ENCODE data around the gene TMEM238. TPM values are rescaled to one million over a fixed set of nuclear protein-coding genes. Genes with fewer than 3 reads are reported as not detected.

Gene TMEM238
- total RNA-seq, 1 experiment from 2014 or later = 1.0 TPM

DNA sequence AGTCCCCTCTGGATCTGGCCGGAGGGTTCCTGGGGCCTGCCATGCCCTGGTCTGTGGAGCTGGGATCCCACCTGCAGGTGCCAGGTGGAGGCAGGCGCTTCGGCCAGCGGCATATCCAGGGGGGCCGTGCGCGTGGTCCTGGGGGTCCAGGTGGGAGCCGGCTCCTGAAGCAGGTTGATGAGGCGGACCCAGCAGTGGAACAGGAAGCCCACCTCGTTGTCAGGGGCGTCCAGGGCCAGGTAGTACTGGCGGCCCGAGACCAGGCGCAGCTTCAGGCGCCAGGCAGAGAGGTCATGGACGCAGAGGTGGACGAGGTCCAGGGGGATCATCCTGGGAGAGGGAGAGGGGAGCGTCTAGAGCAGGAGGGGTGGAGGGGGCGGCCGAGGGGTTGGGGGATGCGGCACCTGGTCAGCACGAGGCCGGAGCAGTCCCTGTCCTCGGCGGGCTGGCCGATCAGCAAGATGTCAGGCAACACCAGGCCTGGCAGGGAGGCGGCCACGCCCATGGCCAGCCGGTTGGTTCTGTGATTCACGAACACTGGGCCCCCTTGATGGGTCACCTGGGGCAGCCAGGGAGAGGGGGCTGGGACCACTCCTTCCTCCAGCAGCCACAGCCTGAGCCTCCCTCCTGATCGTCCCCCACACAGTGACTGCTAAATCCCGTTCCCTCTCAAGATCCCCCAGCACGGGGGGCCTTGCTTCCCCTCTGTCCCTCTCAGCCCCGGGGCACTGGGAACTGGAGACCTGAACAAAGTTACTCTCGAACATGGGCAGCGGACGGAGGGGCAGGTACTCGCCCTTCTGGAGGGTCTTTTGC lies 21.7 kb downstream of the TMEM238 start:
- DNase-seq = peak; percentile 71
- Histone ChIP-seq H3K27me3 (ENCODE audit: control insufficient read depth, insufficient read depth, low read length) (peaks cover under 1% of the 10 kb centered on the region; the same call in 1 of the 2 replicates), H3K4me3 (ENCODE audit: insufficient read depth, low read depth, low read length) (no peak overlapping the region), H3K36me3 (replicated peaks; ENCODE audit: control insufficient read depth, insufficient read depth, low read length) (no peaks in the 10 kb centered on the region)

DNA sequence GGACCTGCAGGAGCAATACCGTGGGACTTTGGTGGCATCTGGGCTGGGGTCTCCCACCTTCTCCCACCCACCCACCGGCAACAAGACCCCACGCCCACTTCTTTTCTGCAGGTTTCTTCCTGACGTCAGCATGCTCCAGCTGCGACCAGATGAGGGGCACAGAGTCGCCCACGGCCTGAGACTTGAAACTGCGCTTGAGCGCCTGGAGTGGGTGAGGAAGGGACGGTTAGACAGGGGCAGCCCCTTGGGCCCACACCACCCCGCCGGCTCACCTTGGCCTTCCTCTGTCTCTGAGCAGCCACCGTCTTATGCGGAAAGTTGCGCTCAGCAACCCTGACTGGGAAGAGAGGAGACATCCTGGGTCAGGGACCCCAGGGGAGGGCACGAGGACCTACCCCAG lies 23.2 kb downstream of the TMEM238 start:
- Histone ChIP-seq H3K36me3 (replicated peaks; ENCODE audit: control insufficient read depth, insufficient read depth, low read length) (no peaks in the 10 kb centered on the region), H3K27me3 (ENCODE audit: control insufficient read depth, insufficient read depth, low read length) (peaks cover 6% of the 10 kb centered on the region), H3K4me3 (ENCODE audit: insufficient read depth, low read depth, low read length) (no peak overlapping the region)
- DNase-seq = peak; percentile 43

DNA sequence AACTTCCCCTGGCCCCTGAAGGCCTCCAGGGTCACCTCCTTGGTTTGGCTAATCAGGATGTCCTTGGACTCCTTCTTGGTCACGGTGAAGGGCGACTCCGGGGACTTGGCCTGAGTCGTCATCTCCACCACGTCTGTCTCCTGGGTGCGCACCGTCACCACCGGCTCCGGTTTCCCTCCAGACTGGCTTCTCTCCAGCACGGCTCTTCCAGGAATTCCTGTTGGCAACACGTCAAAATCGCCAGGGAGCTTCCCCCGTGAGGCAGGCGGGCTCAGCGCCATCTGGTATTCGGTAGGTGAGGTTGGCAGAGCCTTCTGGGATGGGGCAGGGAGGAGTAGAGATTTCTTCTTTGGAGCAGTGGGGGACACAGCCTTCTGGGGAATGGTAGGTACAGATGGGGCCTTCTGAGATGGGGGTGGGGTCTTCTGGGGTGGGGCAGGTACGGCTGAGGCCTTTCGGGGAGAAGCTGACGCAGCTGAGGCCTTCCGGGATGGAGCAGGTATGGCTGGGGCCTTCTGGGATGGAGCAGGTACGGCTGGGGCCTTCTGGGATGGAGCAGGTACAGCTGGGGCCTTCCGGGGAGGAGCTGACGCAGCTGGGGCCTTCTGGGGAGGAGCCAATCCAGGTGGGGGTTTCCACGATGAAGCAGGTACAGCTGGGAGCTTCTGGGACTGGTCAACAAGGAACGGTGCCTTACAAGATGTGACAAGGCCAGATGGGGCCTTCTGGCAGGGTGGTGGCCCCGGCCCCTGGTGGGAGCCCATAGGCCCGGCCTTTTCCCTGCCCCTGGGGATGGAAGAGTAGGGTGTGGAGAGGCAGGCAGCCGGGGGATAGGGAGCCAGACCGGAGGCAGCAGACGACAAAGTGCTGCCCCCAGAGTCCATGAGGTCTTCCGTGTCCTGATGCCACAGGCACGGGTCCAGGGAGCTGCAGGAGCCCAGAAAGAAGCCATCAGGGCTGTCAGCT lies 24.9 kb downstream of the TMEM238 start:
- no peak overlapping the region for H3K4me3 ChIP-seq (ENCODE audit: insufficient read depth, low read depth, low read length)
- peaks cover 22% of the 10 kb centered on the region for H3K27me3 ChIP-seq (ENCODE audit: control insufficient read depth, insufficient read depth, low read length)
- DNase-seq = peak; percentile 64
- no peaks in the 10 kb centered on the region for H3K36me3 ChIP-seq (replicated peaks; ENCODE audit: control insufficient read depth, insufficient read depth, low read length)

DNA sequence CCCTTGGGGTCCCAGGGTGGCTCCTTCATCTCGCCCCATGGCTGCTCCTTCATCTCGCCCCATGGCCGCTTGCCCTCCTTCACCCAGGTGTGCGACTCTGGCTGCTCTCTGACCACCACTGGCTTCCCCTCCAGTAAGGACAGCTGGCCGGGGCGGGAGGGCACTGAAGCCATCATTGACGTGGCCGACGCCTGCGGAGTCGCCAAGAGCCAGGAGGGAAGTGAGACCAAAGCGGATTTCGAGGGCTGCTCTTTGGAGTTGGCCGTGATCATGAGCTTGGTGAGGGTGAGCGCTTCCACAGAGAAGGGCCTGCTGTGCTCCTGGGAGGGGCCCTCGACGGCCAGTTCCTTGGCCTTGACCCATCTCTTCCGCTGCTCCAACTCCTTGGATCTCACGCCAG lies 25.6 kb downstream of the TMEM238 start:
- H3K4me3 ChIP-seq (ENCODE audit: insufficient read depth, low read depth, low read length) = no peak overlapping the region
- DNase-seq = peak; percentile 39
- H3K36me3 ChIP-seq (replicated peaks; ENCODE audit: control insufficient read depth, insufficient read depth, low read length) = no peaks in the 10 kb centered on the region
- H3K27me3 ChIP-seq (ENCODE audit: control insufficient read depth, insufficient read depth, low read length) = peaks cover 28% of the 10 kb centered on the region

DNA sequence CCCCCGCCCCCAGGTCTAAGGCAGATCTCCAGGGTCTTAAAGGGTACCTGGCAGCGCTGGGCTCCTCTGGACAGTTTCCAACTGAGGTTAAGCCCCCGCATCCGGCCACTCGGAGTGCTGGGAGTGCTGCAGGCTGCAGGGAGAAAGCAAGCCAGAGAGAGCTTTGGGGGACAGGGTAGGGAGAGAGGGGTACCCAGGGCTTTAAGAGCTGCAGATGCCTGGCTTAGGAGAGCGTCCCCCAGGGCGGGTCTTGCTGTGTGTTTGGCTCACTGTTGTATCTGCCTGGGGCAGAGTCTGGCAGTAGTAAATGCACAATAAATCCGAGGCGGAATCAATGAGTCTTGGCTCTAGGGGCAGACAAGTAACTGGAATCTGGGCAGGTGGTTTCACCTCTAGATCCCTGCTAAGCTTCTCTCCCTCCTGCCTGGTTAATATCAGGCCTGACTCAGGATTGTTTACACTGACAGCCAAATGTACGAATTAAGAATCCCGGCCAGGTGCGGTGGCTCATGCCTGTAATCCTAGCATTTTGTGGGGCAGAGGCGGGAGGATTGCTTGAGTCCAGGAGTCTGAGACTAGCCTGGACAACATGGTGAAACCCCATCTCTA lies 28.8 kb downstream of the TMEM238 start:
- H3K27me3 ChIP-seq (ENCODE audit: control insufficient read depth, insufficient read depth, low read length) = peaks cover 52% of the 10 kb centered on the region

DNA sequence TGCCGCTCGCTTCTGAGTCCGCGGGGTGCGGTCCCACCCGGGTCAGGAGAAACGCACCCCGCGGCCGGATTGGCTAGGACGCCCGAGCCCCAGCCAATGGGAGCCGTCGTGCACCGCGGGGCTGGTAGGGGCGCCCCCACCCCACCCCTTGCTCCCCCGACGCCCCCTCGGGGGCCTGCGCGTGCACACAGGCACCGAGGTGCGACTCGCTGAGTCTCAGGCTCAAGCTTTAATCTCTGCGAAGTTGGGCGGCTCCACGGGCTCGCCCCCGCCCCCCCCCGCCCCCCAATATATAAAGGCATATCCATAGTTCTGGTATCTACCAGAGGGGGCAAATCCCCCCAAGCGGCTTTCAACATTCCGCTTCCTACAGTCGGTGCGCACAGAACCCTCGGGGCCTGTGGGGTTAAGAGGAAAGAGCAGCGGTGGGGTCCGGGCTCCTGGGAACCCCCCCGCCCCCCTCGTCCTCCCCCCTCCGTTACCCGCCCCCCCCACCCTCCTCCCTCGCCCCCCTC lies 29.3 kb downstream of the TMEM238 start, which contains the start of gene COX6B2:
COX6B2 (minus strand) TSS at position 22 of the 515 bp plus-strand sequence. CDS start 198 bp downstream, outside the sequence.
- Histone ChIP-seq H3K4me3 (ENCODE audit: insufficient read depth, low read depth, low read length) (peak within 1 kb of the TSS; percentile 54), H3K27me3 (ENCODE audit: control insufficient read depth, insufficient read depth, low read length) (peaks cover 52% of the 10 kb centered on the region), H3K36me3 (replicated peaks; ENCODE audit: control insufficient read depth, insufficient read depth, low read length) (no peaks in the 10 kb centered on the region)
- DNase-seq = peak; percentile 93

More for the DNA sequence above, 28.8 kb downstream of the TMEM238 start:
- Histone ChIP-seq H3K36me3 (replicated peaks; ENCODE audit: control insufficient read depth, insufficient read depth, low read length) (no peaks in the 10 kb centered on the region), H3K4me3 (ENCODE audit: insufficient read depth, low read depth, low read length) (no peak overlapping the region)
- no peak for DNase-seq

DNA sequence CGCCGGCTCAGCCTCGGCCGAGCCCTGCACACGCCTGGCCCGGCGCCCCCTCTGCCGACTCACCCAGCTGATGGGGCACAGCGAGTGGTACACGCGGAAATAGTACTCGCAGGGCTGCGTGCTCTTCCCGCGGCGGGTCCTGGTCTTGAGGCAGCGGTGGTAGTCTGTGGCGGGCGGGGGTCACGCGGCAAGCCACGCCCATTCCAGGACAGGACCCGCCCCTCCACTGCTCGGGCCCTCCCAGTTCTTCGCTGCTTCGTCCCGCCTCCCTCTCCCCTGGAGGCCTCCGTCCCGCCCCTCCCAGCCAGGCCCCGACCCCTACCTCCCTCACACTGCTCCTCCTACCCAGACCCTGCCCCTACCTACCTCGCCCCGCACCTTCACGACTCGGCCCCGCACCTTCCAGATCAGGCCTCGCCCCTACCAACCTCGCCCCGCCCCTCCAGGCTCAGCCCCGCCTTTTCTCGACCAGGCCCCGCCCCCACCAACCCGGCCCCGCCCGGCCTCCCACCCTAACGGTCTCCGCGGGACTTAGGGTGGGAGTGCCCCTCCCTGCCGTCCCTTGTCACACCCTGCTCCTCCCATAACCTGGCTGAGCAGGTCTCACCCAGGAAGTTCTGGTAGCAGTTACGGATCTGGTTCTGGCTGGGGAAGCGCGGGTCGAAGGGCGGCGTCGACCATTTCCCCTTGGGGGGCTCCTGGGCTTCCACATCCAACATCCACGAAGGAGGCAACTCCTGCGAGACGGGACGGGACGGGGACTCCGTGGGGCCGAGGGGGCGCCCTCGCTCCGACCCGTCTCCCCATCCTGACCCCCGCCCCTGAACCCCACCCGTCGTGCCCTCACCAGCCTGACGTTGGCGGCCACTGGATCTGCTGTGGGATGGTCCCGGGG lies 30.0 kb downstream of the TMEM238 start:
- H3K27me3 ChIP-seq (ENCODE audit: control insufficient read depth, insufficient read depth, low read length) = peaks cover 52% of the 10 kb centered on the region

DNA sequence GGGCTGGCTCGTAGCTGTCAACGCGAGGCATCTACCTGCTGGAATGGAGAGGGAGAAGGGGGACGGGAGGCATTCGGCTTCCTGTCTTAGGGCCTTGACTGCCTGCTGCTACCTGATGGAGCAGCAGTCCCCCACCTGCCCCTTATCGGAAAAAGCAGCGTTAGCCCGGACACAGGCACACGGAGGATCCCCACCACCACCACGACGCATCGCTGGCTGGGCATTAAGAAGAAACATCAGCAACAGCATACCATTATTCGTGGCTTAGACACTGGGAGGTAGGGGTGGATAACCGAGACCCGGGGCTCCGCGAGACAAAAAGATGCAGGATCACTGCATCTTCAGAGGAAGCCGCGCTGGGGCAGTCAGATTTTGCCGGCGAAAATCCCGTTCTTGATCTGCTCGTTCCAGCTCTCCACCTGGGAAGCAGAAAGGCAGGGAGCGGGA lies 30.7 kb downstream of the TMEM238 start:
- no peak for DNase-seq
- peaks cover 52% of the 10 kb centered on the region for H3K27me3 ChIP-seq (ENCODE audit: control insufficient read depth, insufficient read depth, low read length)
- H3K4me3 ChIP-seq (ENCODE audit: insufficient read depth, low read depth, low read length) = peak overlapping the region; percentile 54

More for the DNA sequence above, 30.0 kb downstream of the TMEM238 start:
- peak overlapping the region; percentile 54 for H3K4me3 ChIP-seq (ENCODE audit: insufficient read depth, low read depth, low read length)
- no peaks in the 10 kb centered on the region for H3K36me3 ChIP-seq (replicated peaks; ENCODE audit: control insufficient read depth, insufficient read depth, low read length)
- DNase-seq = peak; percentile 99

DNA sequence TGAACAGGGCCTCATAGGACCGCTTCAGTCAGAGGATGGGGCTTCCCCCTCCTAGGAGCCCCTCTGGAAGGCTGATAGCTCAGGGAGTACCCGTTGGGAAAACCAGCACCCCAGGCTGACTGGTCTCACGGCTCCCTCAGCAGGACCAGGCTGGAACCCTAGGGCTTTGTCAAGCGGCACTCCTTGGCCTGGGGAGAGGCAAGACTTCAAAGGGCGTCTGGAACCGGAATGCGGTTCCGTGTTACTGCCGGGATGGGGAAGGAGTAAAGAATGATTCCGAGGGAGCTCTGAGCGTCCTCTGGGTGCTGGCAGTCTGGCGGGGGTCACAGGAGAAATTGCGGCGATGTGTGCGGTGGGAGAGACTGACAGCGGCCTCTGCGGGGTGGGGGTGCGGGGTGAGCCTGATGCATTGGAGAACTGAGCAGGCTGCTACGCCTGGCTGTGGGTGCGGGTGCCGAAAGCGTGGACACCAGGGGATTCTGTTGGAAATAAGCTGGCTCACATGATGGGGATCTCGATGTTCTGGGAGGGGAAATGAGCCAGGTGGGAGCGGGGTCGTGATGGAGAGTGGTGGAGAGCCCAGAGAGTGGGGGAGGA lies 31.4 kb downstream of the TMEM238 start:
- no peaks in the 10 kb centered on the region for H3K36me3 ChIP-seq (replicated peaks; ENCODE audit: control insufficient read depth, insufficient read depth, low read length)
- H3K4me3 ChIP-seq (ENCODE audit: insufficient read depth, low read depth, low read length) = no peak overlapping the region
- peak; percentile 43 for DNase-seq
- H3K27me3 ChIP-seq (ENCODE audit: control insufficient read depth, insufficient read depth, low read length) = peaks cover 52% of the 10 kb centered on the region

More for the DNA sequence above, 30.7 kb downstream of the TMEM238 start:
- H3K36me3 ChIP-seq (replicated peaks; ENCODE audit: control insufficient read depth, insufficient read depth, low read length) = no peaks in the 10 kb centered on the region

DNA sequence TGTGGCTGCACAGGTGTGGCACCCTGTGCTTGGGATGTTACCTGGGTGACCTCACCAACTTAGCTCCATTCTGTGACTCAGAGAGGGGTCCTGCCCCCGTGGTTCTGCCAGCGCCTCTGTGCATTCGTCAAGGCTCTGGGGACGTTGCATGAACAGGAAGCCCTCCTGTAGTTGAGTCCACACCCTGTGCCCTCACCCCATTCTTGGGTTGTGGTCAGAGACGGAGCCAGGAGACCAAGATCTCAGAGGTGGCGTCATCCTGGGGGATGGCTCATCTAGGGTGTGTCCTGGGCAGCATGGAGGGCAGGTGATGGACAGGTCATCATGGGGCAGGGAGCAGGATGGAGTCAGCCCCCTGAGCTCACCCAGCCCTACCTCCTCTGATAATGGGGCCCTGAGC lies 32.1 kb downstream of the TMEM238 start:
- Histone ChIP-seq H3K27me3 (ENCODE audit: control insufficient read depth, insufficient read depth, low read length) (peaks cover 50% of the 10 kb centered on the region), H3K36me3 (replicated peaks; ENCODE audit: control insufficient read depth, insufficient read depth, low read length) (peaks cover 1% of the 10 kb centered on the region; the same call in 1 of the 2 replicates)

DNA sequence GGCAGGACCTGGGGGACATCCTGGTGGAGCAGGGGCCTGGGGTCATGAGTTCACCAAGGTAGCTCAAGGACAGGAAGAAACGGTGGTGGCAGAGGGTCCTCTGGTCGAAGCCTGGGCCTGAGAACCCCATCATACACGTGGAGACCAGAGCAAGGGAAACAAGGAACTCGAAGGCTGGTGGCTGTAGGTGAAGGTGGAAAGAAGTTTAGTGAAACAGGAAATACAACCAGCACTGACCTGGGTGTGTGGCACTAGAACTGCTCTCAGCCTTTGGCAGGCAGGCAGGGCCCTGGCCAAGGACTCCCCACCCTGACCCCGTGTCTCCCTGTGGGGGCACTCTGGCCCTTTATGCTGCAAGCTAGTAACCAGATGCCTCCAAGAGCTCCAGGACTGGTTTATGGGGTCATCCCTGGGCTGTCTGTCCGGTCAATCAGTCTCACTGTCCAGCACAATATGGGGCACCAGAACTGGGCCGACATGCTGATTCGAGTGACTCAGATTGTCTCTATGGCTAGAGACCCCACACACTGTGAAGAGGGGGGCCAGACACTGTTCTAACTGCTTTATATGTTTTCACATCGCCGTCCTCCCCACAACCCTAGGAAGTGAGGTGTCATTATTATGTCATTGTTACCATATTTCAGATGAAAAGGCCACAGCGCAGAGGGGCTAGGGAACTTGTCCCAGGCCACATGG lies 33.3 kb downstream of the TMEM238 start:
- H3K4me3 ChIP-seq (ENCODE audit: insufficient read depth, low read depth, low read length) = no peak overlapping the region
- H3K27me3 ChIP-seq (ENCODE audit: control insufficient read depth, insufficient read depth, low read length) = peaks cover 45% of the 10 kb centered on the region
- DNase-seq = peak; percentile 43
- H3K36me3 ChIP-seq (replicated peaks; ENCODE audit: control insufficient read depth, insufficient read depth, low read length) = peaks cover 1% of the 10 kb centered on the region

More for the DNA sequence above, 32.1 kb downstream of the TMEM238 start:
- H3K4me3 ChIP-seq (ENCODE audit: insufficient read depth, low read depth, low read length) = no peak overlapping the region
- DNase-seq = peak; percentile 36

DNA sequence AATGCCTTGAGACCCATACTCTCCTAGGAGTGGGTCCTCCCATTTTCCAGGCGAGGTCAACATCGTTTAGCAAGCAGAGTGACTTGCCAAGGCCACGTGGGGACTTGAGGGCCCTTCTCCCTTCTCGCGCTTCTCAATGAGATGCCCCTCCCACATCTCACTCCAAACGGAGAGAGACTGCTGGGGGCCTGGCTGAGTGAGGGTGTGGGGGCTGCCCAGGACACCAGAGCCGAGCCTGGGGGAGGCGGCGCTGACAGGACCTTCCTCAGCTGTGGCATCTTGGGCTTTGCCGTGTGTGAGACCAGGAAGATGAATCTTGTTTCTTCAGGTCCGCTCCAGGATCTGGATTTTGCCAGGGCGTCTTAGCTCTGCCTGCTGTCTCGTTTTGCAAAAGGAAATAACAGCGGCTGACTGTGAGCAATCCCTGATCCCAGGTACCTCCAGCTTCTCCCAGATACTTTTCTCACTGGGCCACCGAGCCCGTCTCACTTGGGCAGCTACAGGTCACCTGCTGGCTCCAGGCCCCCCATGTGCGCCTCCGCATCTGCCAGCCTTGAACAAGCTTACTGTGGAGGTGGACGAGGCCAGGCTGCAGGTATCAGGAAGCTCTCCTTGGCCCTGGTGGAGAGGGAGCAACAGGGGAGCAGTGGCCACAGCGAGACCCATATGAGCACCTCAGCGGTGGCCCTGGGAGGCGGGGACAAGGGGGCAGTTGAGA lies 35.6 kb downstream of the TMEM238 start:
- Histone ChIP-seq H3K27me3 (ENCODE audit: control insufficient read depth, insufficient read depth, low read length) (peaks cover 24% of the 10 kb centered on the region), H3K4me3 (ENCODE audit: insufficient read depth, low read depth, low read length) (peak overlapping the region; percentile 11), H3K36me3 (replicated peaks; ENCODE audit: control insufficient read depth, insufficient read depth, low read length) (peaks cover 4% of the 10 kb centered on the region)
- peak; percentile 81 for DNase-seq

Data from H7 (cell line).